ENCODE measurements around the gene SLMAP. TPM values are rescaled to one million over a fixed set of nuclear protein-coding genes. Genes with fewer than 3 reads are reported as not detected.
A peak's percentile ranks its signal among the peaks of the same experiment; 100 is the strongest.

The SLMAP gene
- total and polyA plus RNA-seq, 2 of the 13 experiments (the other 11 are each of a cell fraction or from before 2014, with no cell fraction given) = 24.0 to 48.3 TPM

GRCh38 chr3:57974796-57975388 is 218.8 kb downstream of the SLMAP start (continued):
- TF ChIP-seq ZNF142 (CRISPR knock-in tag; IDR thresholded peaks at IDR 0.05) = no peak
- no peak for TF ChIP-seq SP140L (CRISPR knock-in tag; IDR thresholded peaks at IDR 0.05; ENCODE audit: borderline replicate concordance)
- TF ChIP-seq CC2D1A (CRISPR knock-in tag; IDR thresholded peaks at IDR 0.05) = no peak
- TF ChIP-seq ZNF34 (CRISPR knock-in tag; IDR thresholded peaks at IDR 0.05; ENCODE audit: borderline replicate concordance) = no peak
- TF ChIP-seq SRSF4 (IDR thresholded peaks at IDR 0.05; ENCODE audit: low read depth, low read length, poor library complexity, severe bottlenecking) = no peak
- TF ChIP-seq, protein P1, sequence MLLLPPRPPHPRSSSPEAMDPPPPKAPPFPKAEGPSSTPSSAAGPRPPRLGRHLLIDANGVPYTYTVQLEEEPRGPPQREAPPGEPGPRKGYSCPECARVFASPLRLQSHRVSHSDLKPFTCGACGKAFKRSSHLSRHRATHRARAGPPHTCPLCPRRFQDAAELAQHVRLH (CRISPR knock-in tag; IDR thresholded peaks at IDR 0.05; ENCODE audit: borderline replicate concordance, low read depth) = peak; percentile 38; the same call in 1 of the 2 replicates
- no peak for TF ChIP-seq E2F5 (CRISPR knock-in tag; conservative IDR thresholded peaks at IDR 0.05)
- TF ChIP-seq TCF7L2 (IDR thresholded peaks at IDR 0.05; ENCODE audit: low read depth, low read length) = no peak
- no peak for TF ChIP-seq ZNF850 (CRISPR knock-in tag; conservative IDR thresholded peaks at IDR 0.05)
- TF ChIP-seq ZNF788 (CRISPR knock-in tag; IDR thresholded peaks at IDR 0.05; ENCODE audit: borderline replicate concordance) = no peak
- no peak for TF ChIP-seq ZNF414 (CRISPR knock-in tag; IDR thresholded peaks at IDR 0.05)
- TF ChIP-seq ZNF550 (CRISPR knock-in tag; IDR thresholded peaks at IDR 0.05; ENCODE audit: borderline replicate concordance) = no peak
- TF ChIP-seq NFIC (IDR thresholded peaks at IDR 0.05; ENCODE audit: low read length) = peak; percentile 39; the same call in 1 of the 2 replicates
- TF ChIP-seq XRCC5 (optimal IDR thresholded peaks at IDR 0.05; ENCODE audit: low read length) = peak; percentile 18
- TF ChIP-seq ATF1 (CRISPR knock-in tag; IDR thresholded peaks at IDR 0.05) = no peak
- TF ChIP-seq ZNF891 (CRISPR knock-in tag; IDR thresholded peaks at IDR 0.05) = no peak
- peak; percentile 65 for TF ChIP-seq PAXIP1 (CRISPR knock-in tag; conservative IDR thresholded peaks at IDR 0.05)
- no peak for TF ChIP-seq ZMAT3 (CRISPR knock-in tag; conservative IDR thresholded peaks at IDR 0.05)
- no peak for TF ChIP-seq CENPT (CRISPR knock-in tag; IDR thresholded peaks at IDR 0.05; ENCODE audit: low read depth)
